HG03469 (cell line): ENCODE results near the gene UBB.
"Not testable (repeated sequence)": the region's sequence is repeated elsewhere in the genome, so short reads cannot be mapped to it uniquely, and the experiment has no call there.

Experiments used
- ATAC-seq: cut with Tn5 transposase; IDR thresholded peaks from one replicate; pipeline ENCODE4 v1.9.1; 2021; ENCODE audit warnings: mild to moderate bottlenecking, moderate library complexity, moderate number of reproducible peaks; ENCODE audit not compliant: unreplicated experiment

UBB gene

GRCh38 chr17:16374146-16374938 lies 6.5 kb upstream of the UBB start:
- no peak for ATAC-seq

- ATAC-seq = no peak
These were observed 3.0 kb upstream of the UBB start for GRCh38 chr17:16377941-16378341.

GRCh38 chr17:16378636-16379282 lies 2.1 kb upstream of the UBB start:
- no peak for ATAC-seq

GRCh38 chr17:16379654-16380053 lies 1.2 kb upstream of the UBB start:
- no peak for ATAC-seq

- no peak for ATAC-seq
These were observed 567 bp downstream of the UBB start for GRCh38 chr17:16381496-16381820.

- ATAC-seq = no peak
These were observed 2.3 kb downstream of the UBB start for GRCh38 chr17:16383216-16383615.

- no peak for ATAC-seq
These were observed 2.9 kb downstream of the UBB start for GRCh38 chr17:16383772-16384287.

- ATAC-seq = no peak
These were observed 3.7 kb downstream of the UBB start for GRCh38 chr17:16384557-16384956.

GRCh38 chr17:16386126-16386507 lies 5.2 kb downstream of the UBB start:
- ATAC-seq = not testable (repeated sequence)

- ATAC-seq = no peak
These were observed 10.6 kb downstream of the UBB start for GRCh38 chr17:16391451-16391850.

GRCh38 chr17:16392491-16392890 lies 11.6 kb downstream of the UBB start:
- not testable (repeated sequence) for ATAC-seq

GRCh38 chr17:16395887-16396286 lies 15.0 kb downstream of the UBB start:
- ATAC-seq = not testable (repeated sequence)

- not testable (repeated sequence) for ATAC-seq
These were observed 15.8 kb downstream of the UBB start for GRCh38 chr17:16396693-16397092.

- peak; percentile 46 for ATAC-seq
These were observed 17.7 kb downstream of the UBB start for GRCh38 chr17:16398270-16399267.

- ATAC-seq = not testable (repeated sequence)
These were observed 23.0 kb downstream of the UBB start for GRCh38 chr17:16403847-16404246.

- ATAC-seq = no peak
These were observed 26.1 kb downstream of the UBB start for GRCh38 chr17:16406742-16407674.

- ATAC-seq = peak; percentile 80
These were observed 27.2 kb downstream of the UBB start for GRCh38 chr17:16407911-16408588.

GRCh38 chr17:16415031-16415924 lies 34.4 kb downstream of the UBB start, which contains the start of gene TRPV2:
Gene TRPV2 (plus strand): TSS chr17:16415571. CDS start chr17:16417669, 2,098 bp downstream.
- no peak for ATAC-seq
